Measurements from ENCODE around the gene NEURL1B. TPM values are rescaled to one million over a fixed set of nuclear protein-coding genes. Genes with fewer than 3 reads are reported as not detected.

Gene NEURL1B
- total and polyA plus RNA-seq, 10 of the 15 experiments (the other 5 are each of a cell fraction or from before 2014, with no cell fraction given), result 0.04 to 0.28 (median 0.05) TPM; not detected in 4

- H3K9me3 ChIP-seq (replicated peaks; ENCODE audit: control insufficient read depth, insufficient read depth, low read length), result no peaks in the 10 kb centered on the region; the same call in 2 of the 3 replicates
- H3K4me1 ChIP-seq (ENCODE audit: control insufficient read depth, insufficient read depth, low read length), result no peaks in the 10 kb centered on the region; the same call in 1 of the 2 replicates
- H3K4me2 ChIP-seq (ENCODE audit: control insufficient read depth, insufficient read depth), result no peak overlapping the region
- DNase-seq (ENCODE audit: low read depth, low spot score), result no peak
- H3K9ac ChIP-seq (ENCODE audit: control insufficient read depth, insufficient read depth, low read length), result no peak overlapping the region
- no peak for FAIRE-seq
- no peaks in the 10 kb centered on the region for H3K79me2 ChIP-seq (ENCODE audit: control insufficient read depth, insufficient read depth, low read length)
- no TSS peak for BruUV-seq (replicated peaks)
- no peak for TF ChIP-seq EED (IDR thresholded peaks at IDR 0.05; ENCODE audit: low read depth)
- TF ChIP-seq WRNIP1 (IDR thresholded peaks at IDR 0.05; ENCODE audit: borderline replicate concordance, low read depth, low read length), result no peak
- no peak for TF ChIP-seq ZNF207 (IDR thresholded peaks at IDR 0.05; ENCODE audit: borderline replicate concordance)
- no peak for TF ChIP-seq FOXM1 (IDR thresholded peaks at IDR 0.05; ENCODE audit: low read depth, low read length)
- no peak for TF ChIP-seq ZNF622 (IDR thresholded peaks at IDR 0.05)
- no peak for TF ChIP-seq IRF3 (IDR thresholded peaks at IDR 0.05)
- TF ChIP-seq ZNF384 (IDR thresholded peaks at IDR 0.05; ENCODE audit: borderline replicate concordance, low read depth, low read length), result no peak
- TF ChIP-seq USF1 (IDR thresholded peaks at IDR 0.05; ENCODE audit: borderline replicate concordance, extremely low read length, insufficient read depth, low read depth, low read length), result no peak
- TF ChIP-seq SUZ12 (IDR thresholded peaks at IDR 0.05; ENCODE audit: unreplicated experiment), result no peak
- ChIA-PET CTCF (no interaction called here), RAD21 (ENCODE audit: unreplicated experiment) (no interaction called here), POLR2A (no interaction called here), SMC1A (ENCODE audit: uncharacterized antibody, unreplicated experiment) (no interaction called here)
- H3K36me3 ChIP-seq (ENCODE audit: control insufficient read depth in 2 of 2, insufficient read depth in 2 of 2, low read length in 1 of 2), result no peaks in the 10 kb centered on the region
- in situ Hi-C loops (cut with MboI), result no loop called here
- intact Hi-C loops (cut with micrococcal nuclease; ENCODE audit: unreplicated experiment), result no loop called here
- no peak overlapping the region for H2AFZ ChIP-seq (ENCODE audit: control insufficient read depth, low read depth, low read length)
- H3K4me3 ChIP-seq, result no peak overlapping the region
- H4K20me1 ChIP-seq (ENCODE audit: control insufficient read depth, insufficient read depth), result no peaks in the 10 kb centered on the region
- H3K27me3 ChIP-seq (replicated peaks in 1 of 2; ENCODE audit: control insufficient read depth in 2 of 2, insufficient read depth in 2 of 2, low read length in 1 of 2), result 0 out of 4 replicates have a peak, but pooled peaks cover 0 to 3% of the 10 kb centered on the region in 2 experiments
- ATAC-seq, result no peak
- H3K27ac ChIP-seq (ENCODE audit: control insufficient read depth, insufficient read depth), result no peak overlapping the region
- WGBS (ENCODE audit: insufficient coverage, insufficient replicate concordance, low lambda C conversion rate, missing lambda C conversion rate), result 21% methylated on average over 8 of the region's 8 CpGs
These were observed 38.7 kb downstream of the NEURL1B start for GRCh38 chr5:172679628-172680212.
